ENCODE data around the gene PRR29. TPM values are rescaled to one million over a fixed set of nuclear protein-coding genes. Genes with fewer than 3 reads are reported as not detected.

Gene PRR29
- total RNA-seq, 1 experiment from 2014 or later = 0.85 TPM

DNA sequence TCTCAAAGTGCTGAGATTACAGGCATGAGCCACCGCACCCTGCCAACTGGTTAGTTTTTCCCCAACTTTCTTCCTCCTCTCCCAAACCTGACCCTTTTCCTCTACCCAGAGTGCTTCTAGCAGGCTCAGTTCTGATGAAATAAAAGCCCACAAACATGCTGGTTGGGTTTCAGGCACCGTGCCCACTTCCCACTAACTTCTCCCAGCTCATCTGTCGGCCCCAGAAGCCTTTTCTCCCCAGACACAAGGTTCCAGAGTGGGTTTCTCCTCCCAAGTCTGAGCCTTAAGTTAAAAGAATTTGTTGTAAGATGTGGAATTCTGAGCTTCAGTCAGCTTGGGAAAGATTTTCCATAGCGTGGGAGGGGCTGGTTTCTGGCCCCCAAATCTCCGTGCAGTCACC is 13.9 kb upstream of the PRR29 start:
- Mint-ChIP-seq H3K9me3 (peaks cover 16% of the 10 kb centered on the region), H3K36me3 (peaks cover 10% of the 10 kb centered on the region), H3K27me3 (ENCODE audit: low read depth) (peaks cover 4% of the 10 kb centered on the region; the same call in 1 of the 2 replicates), H3K4me3 (no peak overlapping the region), H3K27ac (no peak overlapping the region), H3K4me1 (peaks cover 10% of the 10 kb centered on the region)
- POLR2A ChIA-PET = no interaction called here
- DNase-seq (ENCODE audit: low spot score) (no peak), ATAC-seq (no peak)
- no peak for TF ChIP-seq SMAD4 (CRISPR knock-in tag; IDR thresholded peaks at IDR 0.05)
- no peak for TF ChIP-seq FOXJ3 (CRISPR knock-in tag; IDR thresholded peaks at IDR 0.05; ENCODE audit: borderline replicate concordance)
- TF ChIP-seq, protein P1, sequence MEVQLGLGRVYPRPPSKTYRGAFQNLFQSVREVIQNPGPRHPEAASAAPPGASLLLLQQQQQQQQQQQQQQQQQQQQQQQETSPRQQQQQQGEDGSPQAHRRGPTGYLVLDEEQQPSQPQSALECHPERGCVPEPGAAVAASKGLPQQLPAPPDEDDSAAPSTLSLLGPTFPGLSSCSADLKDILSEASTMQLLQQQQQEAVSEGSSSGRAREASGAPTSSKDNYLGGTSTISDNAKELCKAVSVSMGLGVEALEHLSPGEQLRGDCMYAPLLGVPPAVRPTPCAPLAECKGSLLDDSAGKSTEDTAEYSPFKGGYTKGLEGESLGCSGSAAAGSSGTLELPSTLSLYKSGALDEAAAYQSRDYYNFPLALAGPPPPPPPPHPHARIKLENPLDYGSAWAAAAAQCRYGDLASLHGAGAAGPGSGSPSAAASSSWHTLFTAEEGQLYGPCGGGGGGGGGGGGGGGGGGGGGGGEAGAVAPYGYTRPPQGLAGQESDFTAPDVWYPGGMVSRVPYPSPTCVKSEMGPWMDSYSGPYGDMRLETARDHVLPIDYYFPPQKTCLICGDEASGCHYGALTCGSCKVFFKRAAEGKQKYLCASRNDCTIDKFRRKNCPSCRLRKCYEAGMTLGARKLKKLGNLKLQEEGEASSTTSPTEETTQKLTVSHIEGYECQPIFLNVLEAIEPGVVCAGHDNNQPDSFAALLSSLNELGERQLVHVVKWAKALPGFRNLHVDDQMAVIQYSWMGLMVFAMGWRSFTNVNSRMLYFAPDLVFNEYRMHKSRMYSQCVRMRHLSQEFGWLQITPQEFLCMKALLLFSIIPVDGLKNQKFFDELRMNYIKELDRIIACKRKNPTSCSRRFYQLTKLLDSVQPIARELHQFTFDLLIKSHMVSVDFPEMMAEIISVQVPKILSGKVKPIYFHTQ (CRISPR knock-in tag; IDR thresholded peaks at IDR 0.05) = no peak
- TF ChIP-seq OVOL2 (CRISPR knock-in tag; IDR thresholded peaks at IDR 0.05; ENCODE audit: borderline replicate concordance) = no peak
- TF ChIP-seq, protein P2, sequence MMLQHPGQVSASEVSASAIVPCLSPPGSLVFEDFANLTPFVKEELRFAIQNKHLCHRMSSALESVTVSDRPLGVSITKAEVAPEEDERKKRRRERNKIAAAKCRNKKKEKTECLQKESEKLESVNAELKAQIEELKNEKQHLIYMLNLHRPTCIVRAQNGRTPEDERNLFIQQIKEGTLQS (CRISPR knock-in tag; conservative IDR thresholded peaks at IDR 0.05) = no peak
- TF ChIP-seq, protein P3, sequence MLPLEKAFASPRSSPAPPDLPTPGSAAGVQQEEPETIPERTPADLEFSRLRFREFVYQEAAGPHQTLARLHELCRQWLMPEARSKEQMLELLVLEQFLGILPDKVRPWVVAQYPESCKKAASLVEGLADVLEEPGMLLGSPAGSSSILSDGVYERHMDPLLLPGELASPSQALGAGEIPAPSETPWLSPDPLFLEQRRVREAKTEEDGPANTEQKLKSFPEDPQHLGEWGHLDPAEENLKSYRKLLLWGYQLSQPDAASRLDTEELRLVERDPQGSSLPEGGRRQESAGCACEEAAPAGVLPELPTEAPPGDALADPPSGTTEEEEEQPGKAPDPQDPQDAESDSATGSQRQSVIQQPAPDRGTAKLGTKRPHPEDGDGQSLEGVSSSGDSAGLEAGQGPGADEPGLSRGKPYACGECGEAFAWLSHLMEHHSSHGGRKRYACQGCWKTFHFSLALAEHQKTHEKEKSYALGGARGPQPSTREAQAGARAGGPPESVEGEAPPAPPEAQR (CRISPR knock-in tag; IDR thresholded peaks at IDR 0.05) = no peak
- TF ChIP-seq CBFB (CRISPR knock-in tag; IDR thresholded peaks at IDR 0.05; ENCODE audit: low read depth) = no peak
- TF ChIP-seq ETV6 (CRISPR knock-in tag; IDR thresholded peaks at IDR 0.05) = no peak
- CTCF ChIA-PET = interaction anchor here (0.7 to 2.9 kb wide), 7 partner anchors 33 to 77 kb away, joined by 3 to 26 read pairs (median 4); partner anchors contain the start of gene GH1

DNA sequence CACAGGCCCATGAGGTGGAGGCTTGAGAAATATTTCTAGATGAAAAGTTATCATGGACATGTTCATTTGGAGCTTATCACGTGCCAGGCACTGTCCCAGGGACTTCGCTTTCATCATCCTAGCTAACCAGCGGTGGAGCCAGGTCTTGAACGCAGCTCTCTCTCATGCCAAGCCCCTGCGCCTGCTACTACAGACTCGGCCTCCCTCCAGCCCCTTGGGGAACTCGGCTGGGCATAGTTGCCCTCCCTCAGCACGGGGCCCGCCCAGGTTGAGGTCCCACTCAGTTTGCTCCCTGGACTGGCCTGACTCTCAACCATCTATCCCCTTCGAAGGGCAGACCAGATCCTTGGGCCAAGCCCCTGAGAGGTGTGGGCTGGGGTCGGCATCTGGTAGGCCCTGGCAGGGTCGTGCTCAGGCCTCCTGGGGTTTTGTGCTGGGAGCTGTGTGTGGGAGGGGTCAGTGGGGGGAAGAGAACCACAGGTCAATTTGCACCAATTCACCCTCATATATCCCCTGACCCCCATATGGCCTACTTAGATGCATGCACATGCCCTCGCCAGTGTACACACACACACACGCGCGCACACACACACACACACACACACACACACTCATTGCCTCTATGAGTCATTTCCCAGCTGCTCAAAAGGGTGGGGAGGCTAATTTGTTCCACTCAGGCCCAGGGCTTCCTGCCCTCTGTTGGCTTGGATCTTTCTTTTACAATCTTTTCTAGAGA is 13.3 kb upstream of the PRR29 start:
- no peak for DNase-seq (ENCODE audit: low spot score)
- ATAC-seq = no peak
- Mint-ChIP-seq H3K27ac (no peak overlapping the region), H3K4me1 (peaks cover 15% of the 10 kb centered on the region), H3K36me3 (peaks cover 10% of the 10 kb centered on the region), H3K9me3 (peaks cover 16% of the 10 kb centered on the region), H3K27me3 (ENCODE audit: low read depth) (peaks cover 4% of the 10 kb centered on the region; the same call in 1 of the 2 replicates), H3K4me3 (no peak overlapping the region)
- TF ChIP-seq CREB1 (CRISPR knock-in tag; IDR thresholded peaks at IDR 0.05) (no peak), ZNF219 (CRISPR knock-in tag; IDR thresholded peaks at IDR 0.05; ENCODE audit: borderline replicate concordance) (no peak), RELA (CRISPR knock-in tag; IDR thresholded peaks at IDR 0.05; ENCODE audit: borderline replicate concordance) (no peak), NFATC4 (CRISPR knock-in tag; IDR thresholded peaks at IDR 0.05) (no peak), GABPB1 (CRISPR knock-in tag; IDR thresholded peaks at IDR 0.05) (no peak), RORB (CRISPR knock-in tag; IDR thresholded peaks at IDR 0.05) (no peak)
- TF ChIP-seq, protein P4, sequence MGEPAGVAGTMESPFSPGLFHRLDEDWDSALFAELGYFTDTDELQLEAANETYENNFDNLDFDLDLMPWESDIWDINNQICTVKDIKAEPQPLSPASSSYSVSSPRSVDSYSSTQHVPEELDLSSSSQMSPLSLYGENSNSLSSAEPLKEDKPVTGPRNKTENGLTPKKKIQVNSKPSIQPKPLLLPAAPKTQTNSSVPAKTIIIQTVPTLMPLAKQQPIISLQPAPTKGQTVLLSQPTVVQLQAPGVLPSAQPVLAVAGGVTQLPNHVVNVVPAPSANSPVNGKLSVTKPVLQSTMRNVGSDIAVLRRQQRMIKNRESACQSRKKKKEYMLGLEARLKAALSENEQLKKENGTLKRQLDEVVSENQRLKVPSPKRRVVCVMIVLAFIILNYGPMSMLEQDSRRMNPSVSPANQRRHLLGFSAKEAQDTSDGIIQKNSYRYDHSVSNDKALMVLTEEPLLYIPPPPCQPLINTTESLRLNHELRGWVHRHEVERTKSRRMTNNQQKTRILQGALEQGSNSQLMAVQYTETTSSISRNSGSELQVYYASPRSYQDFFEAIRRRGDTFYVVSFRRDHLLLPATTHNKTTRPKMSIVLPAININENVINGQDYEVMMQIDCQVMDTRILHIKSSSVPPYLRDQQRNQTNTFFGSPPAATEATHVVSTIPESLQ (CRISPR knock-in tag; IDR thresholded peaks at IDR 0.05) = no peak
- TF ChIP-seq, protein P5, sequence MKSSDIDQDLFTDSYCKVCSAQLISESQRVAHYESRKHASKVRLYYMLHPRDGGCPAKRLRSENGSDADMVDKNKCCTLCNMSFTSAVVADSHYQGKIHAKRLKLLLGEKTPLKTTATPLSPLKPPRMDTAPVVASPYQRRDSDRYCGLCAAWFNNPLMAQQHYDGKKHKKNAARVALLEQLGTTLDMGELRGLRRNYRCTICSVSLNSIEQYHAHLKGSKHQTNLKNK (CRISPR knock-in tag; IDR thresholded peaks at IDR 0.05) = no peak
- CTCF ChIA-PET = interaction anchor here (0.6 to 3.8 kb wide), 21 partner anchors 9 to 149 kb away, joined by 3 to 26 read pairs (median 7); partner anchors contain the start of genes CSHL1, GH1, GH2 and PRR29
- POLR2A ChIA-PET = no interaction called here

Measured in WTC11 (cell line).